ENCODE measurements around the gene PTGIR. TPM values are rescaled to one million over a fixed set of nuclear protein-coding genes. Genes with fewer than 3 reads are reported as not detected.
A peak's percentile ranks its signal among the peaks of the same experiment; 100 is the strongest.

Gene PTGIR
- 0.85 TPM for polyA plus RNA-seq (2012; ENCODE audit: insufficient read depth, insufficient read length)

GRCh38 chr19:46624958-46625661 lies at the start of gene PTGIR:
TSS of gene PTGIR (minus strand) at chr19:46625089. CDS start at chr19:46624225, 864 bp downstream.
- 0 out of 2 replicates have a peak within 1 kb of the TSS, but pooled peaks have one; percentile 3 for H3K4me3 ChIP-seq (ENCODE audit: low read length)
- DNase-seq (ENCODE audit: low read depth, low spot score) = no peak

- DNase-seq (ENCODE audit: low read depth, low spot score) = no peak
- no peak overlapping the region for H3K4me3 ChIP-seq (ENCODE audit: low read length)
These were observed 45.9 kb upstream of the PTGIR start for GRCh38 chr19:46670813-46671212.

GRCh38 chr19:46668662-46669061 lies 43.8 kb upstream of the PTGIR start:
- DNase-seq (ENCODE audit: low read depth, low spot score) = no peak
- no peak overlapping the region for H3K4me3 ChIP-seq (ENCODE audit: low read length)

GRCh38 chr19:46665072-46665471 lies 40.2 kb upstream of the PTGIR start:
- no peak for DNase-seq (ENCODE audit: low read depth, low spot score)

GRCh38 chr19:46661735-46662592 lies 37.1 kb upstream of the PTGIR start:
- DNase-seq (ENCODE audit: low read depth, low spot score) = peak; percentile 83
- peak overlapping the region; percentile 53 for H3K4me3 ChIP-seq (ENCODE audit: low read length)

More at GRCh38 chr19:46665072-46665471, 40.2 kb upstream of the PTGIR start:
- no peak overlapping the region for H3K4me3 ChIP-seq (ENCODE audit: low read length)

GRCh38 chr19:46661020-46661731 lies 36.3 kb upstream of the PTGIR start, which contains the start of gene DACT3:
TSS of gene DACT3 (minus strand) at chr19:46661182. CDS start at chr19:46661064, 118 bp downstream.
- peak; percentile 99 for DNase-seq (ENCODE audit: low read depth, low spot score)
- H3K4me3 ChIP-seq (ENCODE audit: low read length) = peak within 1 kb of the TSS; percentile 53

GRCh38 chr19:46660551-46661019 lies 35.7 kb upstream of the PTGIR start:
- DNase-seq (ENCODE audit: low read depth, low spot score) = no peak
- H3K4me3 ChIP-seq (ENCODE audit: low read length) = peak overlapping the region; percentile 45

GRCh38 chr19:46660008-46660517 lies 35.2 kb upstream of the PTGIR start:
- no peak for DNase-seq (ENCODE audit: low read depth, low spot score)

GRCh38 chr19:46659151-46660007 lies 34.5 kb upstream of the PTGIR start:
- H3K4me3 ChIP-seq (ENCODE audit: low read length) = no peak overlapping the region
- no peak for DNase-seq (ENCODE audit: low read depth, low spot score)

More at GRCh38 chr19:46660008-46660517, 35.2 kb upstream of the PTGIR start:
- peak overlapping the region; percentile 45 for H3K4me3 ChIP-seq (ENCODE audit: low read length)

GRCh38 chr19:46656541-46656940 lies 31.7 kb upstream of the PTGIR start:
- no peak for DNase-seq (ENCODE audit: low read depth, low spot score)
- H3K4me3 ChIP-seq (ENCODE audit: low read length) = no peak overlapping the region

GRCh38 chr19:46654621-46655152 lies 29.8 kb upstream of the PTGIR start:
- H3K4me3 ChIP-seq (ENCODE audit: low read length) = no peak overlapping the region
- no peak for DNase-seq (ENCODE audit: low read depth, low spot score)

GRCh38 chr19:46650445-46650844 lies 25.6 kb upstream of the PTGIR start:
- no peak overlapping the region for H3K4me3 ChIP-seq (ENCODE audit: low read length)
- no peak for DNase-seq (ENCODE audit: low read depth, low spot score)

- DNase-seq (ENCODE audit: low read depth, low spot score) = no peak
- H3K4me3 ChIP-seq (ENCODE audit: low read length) = no peak overlapping the region
These were observed 24.4 kb upstream of the PTGIR start for GRCh38 chr19:46648961-46649960.

- no peak overlapping the region for H3K4me3 ChIP-seq (ENCODE audit: low read length)
- no peak for DNase-seq (ENCODE audit: low read depth, low spot score)
These were observed 23.4 kb upstream of the PTGIR start for GRCh38 chr19:46648060-46648960.

GRCh38 chr19:46646402-46646801 lies 21.5 kb upstream of the PTGIR start:
- no peak for DNase-seq (ENCODE audit: low read depth, low spot score)
- H3K4me3 ChIP-seq (ENCODE audit: low read length) = no peak overlapping the region

GRCh38 chr19:46644720-46645119 lies 19.8 kb upstream of the PTGIR start:
- no peak overlapping the region for H3K4me3 ChIP-seq (ENCODE audit: low read length)
- no peak for DNase-seq (ENCODE audit: low read depth, low spot score)
